ENCODE data around the gene RTTN.

RTTN gene

DNA sequence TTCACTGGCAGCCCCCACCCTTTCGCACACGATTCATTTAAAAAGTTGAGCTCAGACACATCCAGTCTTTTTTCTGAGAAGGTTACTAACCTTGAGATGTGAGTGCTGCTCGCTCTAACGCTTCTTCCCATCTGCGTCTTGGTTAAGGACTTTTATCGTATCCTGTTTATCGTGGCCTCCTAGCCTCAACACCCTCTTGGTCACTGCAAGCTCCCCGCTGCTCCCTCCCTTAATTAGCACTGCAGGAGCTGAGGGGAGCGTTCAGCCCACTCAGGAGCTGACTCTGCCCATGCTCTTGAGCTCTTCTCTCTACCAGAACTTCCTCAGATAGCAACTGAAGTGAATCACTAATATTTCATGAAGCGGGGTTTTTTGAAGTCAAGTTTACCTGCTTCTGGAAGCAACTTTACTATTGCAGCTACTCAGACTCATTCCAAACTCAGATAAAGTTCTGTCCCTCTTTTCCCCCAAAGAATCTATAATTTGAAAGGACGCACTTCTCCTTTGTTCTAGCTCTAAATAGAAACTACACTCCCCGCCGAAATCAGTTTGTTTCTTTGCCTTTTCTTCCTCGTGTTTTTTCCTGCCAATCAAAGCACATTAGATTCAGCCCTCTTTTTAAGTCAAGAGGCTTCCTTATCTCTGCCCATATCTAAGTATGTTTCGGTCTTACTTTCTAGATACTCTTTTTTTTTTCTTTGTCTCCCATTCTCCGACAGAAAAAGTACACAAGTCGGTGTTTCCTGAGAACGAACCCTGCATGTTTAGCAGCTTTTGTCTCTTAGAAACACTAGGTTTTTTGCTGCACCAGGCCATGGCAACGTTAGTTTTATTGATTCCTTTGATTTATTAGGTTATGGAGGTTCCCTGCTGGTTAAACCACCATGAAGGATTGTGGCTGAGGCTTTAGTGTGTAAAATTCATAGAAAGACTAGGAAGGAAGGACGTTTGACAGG, 248.5 kb downstream of the RTTN start:
- DNase-seq (ENCODE audit: low read depth, low spot score), result no peak
- TF ChIP-seq, protein P1, sequence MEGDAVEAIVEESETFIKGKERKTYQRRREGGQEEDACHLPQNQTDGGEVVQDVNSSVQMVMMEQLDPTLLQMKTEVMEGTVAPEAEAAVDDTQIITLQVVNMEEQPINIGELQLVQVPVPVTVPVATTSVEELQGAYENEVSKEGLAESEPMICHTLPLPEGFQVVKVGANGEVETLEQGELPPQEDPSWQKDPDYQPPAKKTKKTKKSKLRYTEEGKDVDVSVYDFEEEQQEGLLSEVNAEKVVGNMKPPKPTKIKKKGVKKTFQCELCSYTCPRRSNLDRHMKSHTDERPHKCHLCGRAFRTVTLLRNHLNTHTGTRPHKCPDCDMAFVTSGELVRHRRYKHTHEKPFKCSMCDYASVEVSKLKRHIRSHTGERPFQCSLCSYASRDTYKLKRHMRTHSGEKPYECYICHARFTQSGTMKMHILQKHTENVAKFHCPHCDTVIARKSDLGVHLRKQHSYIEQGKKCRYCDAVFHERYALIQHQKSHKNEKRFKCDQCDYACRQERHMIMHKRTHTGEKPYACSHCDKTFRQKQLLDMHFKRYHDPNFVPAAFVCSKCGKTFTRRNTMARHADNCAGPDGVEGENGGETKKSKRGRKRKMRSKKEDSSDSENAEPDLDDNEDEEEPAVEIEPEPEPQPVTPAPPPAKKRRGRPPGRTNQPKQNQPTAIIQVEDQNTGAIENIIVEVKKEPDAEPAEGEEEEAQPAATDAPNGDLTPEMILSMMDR (IDR thresholded peaks at IDR 0.05; ENCODE audit: low read depth, low read length), result no peak
- H3K4me3 ChIP-seq (ENCODE audit: low read depth, low read length), result no peak overlapping the region
- in situ Hi-C loops (cut with HindIII; ENCODE audit: low sequenced_read_pairs), result no loop called here

DNA sequence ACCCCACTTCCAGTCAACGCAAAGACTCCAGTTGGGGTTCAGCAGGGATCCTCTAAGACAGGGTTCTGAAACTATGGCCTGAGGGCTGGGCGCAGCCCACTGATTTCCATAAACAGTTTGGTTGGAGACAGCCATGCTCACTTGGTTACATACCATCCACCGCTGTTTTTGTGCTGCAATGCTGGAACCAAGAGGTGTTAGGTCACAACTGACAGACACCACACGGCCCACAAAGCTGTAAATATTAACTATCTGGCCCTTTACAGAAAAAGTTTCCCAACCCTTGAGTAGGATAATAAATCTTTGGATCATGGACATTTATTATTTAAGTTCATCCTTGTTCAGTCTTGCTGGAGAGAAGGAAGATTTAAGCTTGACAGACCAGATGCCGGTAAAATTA, 249.4 kb downstream of the RTTN start:
- in situ Hi-C loops (cut with HindIII; ENCODE audit: low sequenced_read_pairs), result no loop called here
- DNase-seq (ENCODE audit: low read depth, low spot score), result no peak
- no peak overlapping the region for H3K4me3 ChIP-seq (ENCODE audit: low read depth, low read length)
- TF ChIP-seq, protein P1 (IDR thresholded peaks at IDR 0.05; ENCODE audit: low read depth, low read length), result no peak

DNA sequence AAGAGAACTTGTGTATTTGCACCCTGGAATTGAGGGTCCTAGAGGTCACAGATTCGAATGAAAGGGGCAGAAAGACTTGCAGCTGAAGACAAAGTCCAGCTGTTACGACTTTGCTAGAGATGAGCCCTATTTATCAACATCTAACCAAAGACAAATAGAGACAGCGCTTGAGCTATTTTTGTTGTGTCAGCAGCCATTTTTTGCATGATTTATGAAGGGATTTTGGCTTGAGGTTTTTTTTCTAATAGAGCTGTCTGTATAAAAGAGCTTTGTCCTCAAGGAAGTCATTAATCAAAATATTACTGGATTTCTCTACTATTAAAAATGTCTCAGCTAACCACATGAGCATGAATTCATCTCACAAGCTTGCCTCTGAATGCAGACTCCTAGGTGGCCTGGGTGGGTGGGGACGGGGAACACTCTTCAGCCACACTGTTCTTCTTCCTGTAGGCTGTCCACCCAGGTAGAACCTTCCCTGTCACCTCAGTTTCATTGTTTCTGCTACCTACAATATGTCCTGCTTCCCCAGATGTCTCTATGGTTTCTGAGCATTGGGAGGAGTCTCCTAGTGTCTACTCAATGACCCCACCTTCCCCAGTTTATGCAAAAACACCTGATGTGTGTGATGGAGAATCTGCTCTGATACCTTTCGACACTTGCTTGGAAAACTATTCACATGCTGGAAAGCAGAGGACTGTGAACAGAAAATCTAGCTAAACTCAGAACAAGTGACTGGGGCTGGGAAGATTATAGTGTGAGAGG, 250.6 kb downstream of the RTTN start:
- DNase-seq (ENCODE audit: low read depth, low spot score), result no peak
- in situ Hi-C loops (cut with HindIII; ENCODE audit: low sequenced_read_pairs), result no loop called here
- TF ChIP-seq, protein P1 (IDR thresholded peaks at IDR 0.05; ENCODE audit: low read depth, low read length), result no peak

DNA sequence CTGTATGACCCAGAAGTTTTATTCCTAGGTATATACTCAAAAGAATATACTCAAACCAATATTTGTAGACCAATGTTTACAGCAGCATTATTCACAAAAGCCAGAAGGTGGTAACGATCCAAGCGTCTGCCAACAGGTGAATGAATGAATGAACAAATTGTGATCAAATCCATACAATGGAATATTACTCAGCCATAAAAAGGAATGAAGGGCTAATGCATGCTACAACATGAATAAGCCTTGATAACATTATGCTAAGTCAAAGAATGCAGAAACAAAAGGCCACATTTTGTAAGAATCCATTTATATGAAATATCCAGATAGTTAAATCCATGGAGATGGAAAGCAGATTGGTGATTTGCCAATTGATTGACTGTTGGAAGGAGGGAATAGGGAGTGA, 252.3 kb downstream of the RTTN start:
- TF ChIP-seq, protein P1 (IDR thresholded peaks at IDR 0.05; ENCODE audit: low read depth, low read length), result no peak
- H3K4me3 ChIP-seq (ENCODE audit: low read depth, low read length), result no peak overlapping the region
- in situ Hi-C loops (cut with HindIII; ENCODE audit: low sequenced_read_pairs), result no loop called here
- no peak for DNase-seq (ENCODE audit: low read depth, low spot score)

More for the DNA sequence above, 250.6 kb downstream of the RTTN start:
- H3K4me3 ChIP-seq (ENCODE audit: low read depth, low read length), result no peak overlapping the region

Measured in astrocyte of the spinal cord (primary cell).